ENCODE results near the gene FBXL12.

GRCh38 chr19:9818734-9819595 is at the start of gene FBXL12:
- no peak for TF ChIP-seq CTCF (IDR thresholded peaks at IDR 0.05)
- TF ChIP-seq TP53 (CRISPR knock-in tag; IDR thresholded peaks at IDR 0.05): no peak
- TF ChIP-seq REST (IDR thresholded peaks at IDR 0.05): no peak
- TF ChIP-seq POLR2A (IDR thresholded peaks at IDR 0.05; ENCODE audit: low read length): peak; percentile 75
- TF ChIP-seq NFE2L2 (conservative IDR thresholded peaks at IDR 0.05; ENCODE audit: low read length): no peak
